Neutrophil (primary cell): ENCODE data around the gene BCL2L2.

ENCODE experiments used
- H3K27ac ChIP-seq: fragments of 200-600 bp; sonication (generic); 2 replicates; pipeline ENCODE4 v1.5.1; 2016; ENCODE audit warnings: mild to moderate bottlenecking, moderate library complexity
- H3K27me3 ChIP-seq: fragments of 200-600 bp; sonication (generic); 2 replicates; pipeline ENCODE4 v1.6.0; 2016; ENCODE audit warnings: mild to moderate bottlenecking
- H3K36me3 ChIP-seq: fragments of 200-600 bp; sonication (generic); 2 replicates; pipeline ENCODE4 v1.5.1; 2017
- H3K4me1 ChIP-seq, 2 experiments: fragments of 200-600 bp in 1 of 2; sonication (generic) in 1 of 2; 1 replicate in 1 of 2; 2 replicates in 1 of 2; pipeline versions ENCODE4 v1.5.1 to v1.6.1; 2013 to 2016; ENCODE audit warnings: low read depth in 1 of 2, low read length in 1 of 2, mild to moderate bottlenecking in 1 of 2, moderate library complexity in 1 of 2; ENCODE audit not compliant: control insufficient read depth in 1 of 2, insufficient read depth in 1 of 2
- H3K4me3 ChIP-seq, 2 experiments: fragments of 200-600 bp in 1 of 2; sonication (generic) in 1 of 2; 1 replicate in 1 of 2; 2 replicates in 1 of 2; pipeline ENCODE4 v1.5.1; 2013 to 2016; ENCODE audit warnings: low read depth in 1 of 2, low read length in 1 of 2, mild to moderate bottlenecking in 1 of 2, moderate library complexity in 1 of 2
- H3K9me3 ChIP-seq: fragments of 200-600 bp; sonication (generic); 2 replicates; pipeline ENCODE4 v1.5.1; 2016
- TF ChIP-seq, protein P1 (sequence below): fragments of 200-600 bp; sonication (generic); IDR thresholded peaks from 2 replicates; pipeline ENCODE4 v1.5.1; 2016; ENCODE audit warnings: antibody characterized with exemption

The BCL2L2 gene

DNA sequence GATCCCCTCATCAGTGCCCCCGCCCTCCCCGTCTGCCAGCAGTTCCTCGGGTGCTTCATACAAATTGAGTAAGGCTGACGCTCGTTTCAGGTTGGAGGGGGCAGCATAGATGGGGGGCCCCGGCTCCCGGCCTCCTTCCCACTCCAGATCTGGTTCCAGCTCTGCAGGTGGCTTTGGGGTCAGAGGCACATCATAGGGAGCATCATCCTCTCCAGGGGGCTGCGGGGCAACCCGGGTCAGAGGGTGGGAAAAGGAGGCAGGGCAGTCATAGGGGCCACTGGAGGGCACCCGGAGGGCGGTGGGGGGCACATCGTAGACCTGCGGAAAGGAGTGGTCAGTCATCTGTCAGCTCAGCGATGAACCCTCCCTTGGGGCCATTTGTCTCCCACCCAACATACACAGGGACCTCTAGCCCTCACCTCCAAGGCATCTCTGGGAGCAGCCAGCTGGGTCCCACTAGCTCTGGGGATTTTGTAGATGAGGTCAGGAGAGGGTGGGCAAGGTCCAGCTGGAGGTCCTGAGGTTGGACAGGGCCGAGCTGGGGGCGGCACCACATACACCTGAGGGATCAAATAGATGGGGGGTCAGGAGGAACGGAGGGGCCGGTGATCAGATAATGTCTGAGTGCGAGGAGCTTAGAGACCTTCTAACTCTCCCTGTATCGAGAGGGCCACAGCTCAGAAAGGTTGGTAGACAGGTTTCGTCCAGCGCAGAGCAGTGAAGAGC, 53.3 kb downstream of the BCL2L2 start:
- no peak overlapping the region for H3K27ac ChIP-seq
- no peaks in the 10 kb centered on the region for H3K9me3 ChIP-seq
- H3K27me3 ChIP-seq: peaks cover 70% of the 10 kb centered on the region
- no peak overlapping the region for H3K4me3 ChIP-seq
- H3K36me3 ChIP-seq: no peaks in the 10 kb centered on the region
- H3K4me1 ChIP-seq: no peaks in the 10 kb centered on the region
- TF ChIP-seq, protein P1, sequence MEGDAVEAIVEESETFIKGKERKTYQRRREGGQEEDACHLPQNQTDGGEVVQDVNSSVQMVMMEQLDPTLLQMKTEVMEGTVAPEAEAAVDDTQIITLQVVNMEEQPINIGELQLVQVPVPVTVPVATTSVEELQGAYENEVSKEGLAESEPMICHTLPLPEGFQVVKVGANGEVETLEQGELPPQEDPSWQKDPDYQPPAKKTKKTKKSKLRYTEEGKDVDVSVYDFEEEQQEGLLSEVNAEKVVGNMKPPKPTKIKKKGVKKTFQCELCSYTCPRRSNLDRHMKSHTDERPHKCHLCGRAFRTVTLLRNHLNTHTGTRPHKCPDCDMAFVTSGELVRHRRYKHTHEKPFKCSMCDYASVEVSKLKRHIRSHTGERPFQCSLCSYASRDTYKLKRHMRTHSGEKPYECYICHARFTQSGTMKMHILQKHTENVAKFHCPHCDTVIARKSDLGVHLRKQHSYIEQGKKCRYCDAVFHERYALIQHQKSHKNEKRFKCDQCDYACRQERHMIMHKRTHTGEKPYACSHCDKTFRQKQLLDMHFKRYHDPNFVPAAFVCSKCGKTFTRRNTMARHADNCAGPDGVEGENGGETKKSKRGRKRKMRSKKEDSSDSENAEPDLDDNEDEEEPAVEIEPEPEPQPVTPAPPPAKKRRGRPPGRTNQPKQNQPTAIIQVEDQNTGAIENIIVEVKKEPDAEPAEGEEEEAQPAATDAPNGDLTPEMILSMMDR: no peak

DNA sequence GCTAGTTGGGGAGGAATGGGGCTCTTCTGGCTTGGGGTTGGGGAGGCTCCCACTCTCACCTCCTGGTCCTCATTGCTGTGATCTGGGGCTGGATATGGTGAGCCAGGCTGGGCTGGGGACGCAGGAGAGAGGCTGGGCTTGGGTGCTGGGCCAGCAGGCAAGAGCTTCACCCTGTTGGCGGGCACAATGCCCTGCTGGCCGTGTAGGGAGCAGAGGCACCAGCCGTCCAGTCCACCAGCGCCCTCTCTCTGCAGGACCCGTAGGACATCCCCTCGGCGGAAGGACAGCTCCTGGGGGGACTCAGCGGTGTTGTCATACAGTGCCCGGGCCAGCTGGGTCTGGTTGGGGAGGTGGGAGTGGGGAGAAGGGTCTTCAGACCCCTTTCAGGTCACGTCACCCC, 53.9 kb downstream of the BCL2L2 start:
- H3K4me1 ChIP-seq: no peaks in the 10 kb centered on the region
- H3K27me3 ChIP-seq: peaks cover 70% of the 10 kb centered on the region
- no peak overlapping the region for H3K4me3 ChIP-seq
- no peaks in the 10 kb centered on the region for H3K36me3 ChIP-seq
- no peaks in the 10 kb centered on the region for H3K9me3 ChIP-seq
- no peak overlapping the region for H3K27ac ChIP-seq
- TF ChIP-seq, protein P1: no peak

GRCh38 chr14:23361320-23361719, 54.7 kb downstream of the BCL2L2 start:
- Histone ChIP-seq H3K4me1 (no peaks in the 10 kb centered on the region), H3K9me3 (no peaks in the 10 kb centered on the region), H3K27ac (no peak overlapping the region), H3K4me3 (no peak overlapping the region), H3K27me3 (peaks cover 70% of the 10 kb centered on the region), H3K36me3 (no peaks in the 10 kb centered on the region)
- TF ChIP-seq, protein P1: no peak
